DND-41 (cell line): Measurements from ENCODE around the gene PTPRN2.

ENCODE experiments used
- ATAC-seq: fragments of 200-7000 bp; cut with Tn5 transposase; 3 replicates; pipeline ENCODE4 v1.9.1; 2021; ENCODE audit warnings: low read depth; ENCODE audit not compliant: insufficient read depth
- DNase-seq: peaks from one replicate; pipeline ENCODE4 v3.0.0-alpha.2; 2020
- H2AFZ ChIP-seq: 2 replicates; pipeline ENCODE4 v1.6.0; 2012; ENCODE audit warnings: low read depth, low read length
- H3K27ac ChIP-seq: 2 replicates; pipeline ENCODE4 v1.5.1; 2012; ENCODE audit warnings: low read length, inconsistent platforms
- H3K27me3 ChIP-seq: fragments of 200-600 bp; sonication (generic); 2 replicates; pipeline ENCODE4 v1.6.0; 2012; ENCODE audit warnings: low read length, mild to moderate bottlenecking, inconsistent platforms; ENCODE audit not compliant: insufficient read depth, poor library complexity
- H3K36me3 ChIP-seq: 2 replicates; pipeline ENCODE4 v1.5.1; 2012; ENCODE audit warnings: low read length, inconsistent platforms; ENCODE audit not compliant: insufficient read depth
- H3K4me1 ChIP-seq: 2 replicates; pipeline ENCODE4 v1.5.1; 2012; ENCODE audit warnings: mild to moderate bottlenecking, low read length; ENCODE audit not compliant: insufficient read depth
- H3K4me2 ChIP-seq: 2 replicates; pipeline ENCODE4 v1.6.0; 2012; ENCODE audit warnings: mild to moderate bottlenecking, moderate library complexity, low read length, inconsistent platforms; ENCODE audit not compliant: insufficient read depth
- H3K4me3 ChIP-seq, 2 experiments: fragments of 200-600 bp in 1 of 2; shearing (Covaris generic) in 1 of 2; 2 replicates each; pipeline ENCODE4 v1.5.1; 2012 to 2016; ENCODE audit warnings: inconsistent platforms in 2 of 2, low read length in 2 of 2, mild to moderate bottlenecking in 2 of 2, low read depth in 1 of 2, moderate library complexity in 1 of 2
- H3K79me2 ChIP-seq: 2 replicates; pipeline ENCODE4 v1.6.0; 2012; ENCODE audit warnings: low read length, inconsistent platforms; ENCODE audit not compliant: insufficient read depth
- H3K9ac ChIP-seq: 2 replicates; pipeline ENCODE4 v1.6.0; 2012; ENCODE audit warnings: low read depth, mild to moderate bottlenecking, inconsistent platforms, low read length, moderate library complexity
- H3K9me3 ChIP-seq: 2 replicates; pipeline ENCODE4 v1.5.1; 2012; ENCODE audit warnings: low read length, moderate library complexity, mild to moderate bottlenecking, inconsistent platforms; ENCODE audit not compliant: insufficient read depth, severe bottlenecking
- H4K20me1 ChIP-seq: 2 replicates; pipeline ENCODE4 v1.6.0; 2012; ENCODE audit warnings: low read length; ENCODE audit not compliant: insufficient read depth
- CTCF ChIP-seq: IDR thresholded peaks from 2 replicates; pipeline ENCODE4 v1.5.1; 2012; ENCODE audit warnings: borderline replicate concordance, low read length, moderate library complexity, mild to moderate bottlenecking; ENCODE audit not compliant: poor library complexity, severe bottlenecking; ENCODE audit errors: extremely low read depth
- EZH2 ChIP-seq: IDR thresholded peaks from 3 replicates; pipeline ENCODE4 v1.6.1; 2012; ENCODE audit warnings: borderline replicate concordance, low read depth, mild to moderate bottlenecking, moderate library complexity, low read length, inconsistent platforms; ENCODE audit not compliant: severe bottlenecking

PTPRN2 gene

DNA sequence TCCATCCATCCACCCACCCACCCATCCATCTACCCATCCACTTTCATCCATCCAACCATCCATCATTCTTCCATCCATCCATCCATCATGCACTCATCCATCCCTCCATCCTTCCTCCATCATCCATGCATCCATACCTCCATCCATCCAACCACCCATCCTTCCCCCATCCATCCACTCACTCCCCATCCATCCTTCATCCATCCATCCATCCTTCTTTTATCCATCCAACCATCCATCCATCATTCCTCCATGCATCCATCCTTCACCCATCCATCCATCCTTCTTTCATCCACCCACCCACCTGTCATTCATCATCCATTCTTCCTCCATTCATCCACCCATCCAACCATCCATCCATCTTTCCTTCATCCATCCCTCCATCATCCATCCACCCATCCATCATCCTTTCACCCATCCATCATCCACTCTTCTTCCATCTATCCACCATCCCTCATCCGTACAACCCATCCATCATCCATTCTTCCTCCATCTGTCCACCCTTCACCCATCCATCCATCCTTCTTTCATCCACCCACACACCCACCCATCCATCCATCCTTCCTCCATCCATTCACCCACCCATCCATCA, 822.6 kb downstream of the PTPRN2 start:
- Histone ChIP-seq H3K36me3 (no peaks in the 10 kb centered on the region), H3K4me3 (no peak overlapping the region), H2AFZ (no peak overlapping the region), H3K27me3 (no peaks in the 10 kb centered on the region), H3K9me3 (no peaks in the 10 kb centered on the region), H3K4me2 (no peak overlapping the region), H3K9ac (no peak overlapping the region), H3K79me2 (no peaks in the 10 kb centered on the region), H4K20me1 (no peaks in the 10 kb centered on the region), H3K27ac (no peak overlapping the region), H3K4me1 (peaks cover 8% of the 10 kb centered on the region)
- TF ChIP-seq CTCF, result no peak
- no peak for TF ChIP-seq EZH2
- ATAC-seq (no peak), DNase-seq (no peak)

- H3K27me3 ChIP-seq, result no peaks in the 10 kb centered on the region
- H3K4me2 ChIP-seq, result no peak overlapping the region
- H3K4me3 ChIP-seq, result no peak overlapping the region
- peaks cover 16% of the 10 kb centered on the region for H3K4me1 ChIP-seq
- no peaks in the 10 kb centered on the region for H3K9me3 ChIP-seq
- H3K36me3 ChIP-seq, result no peaks in the 10 kb centered on the region
- no peaks in the 10 kb centered on the region for H4K20me1 ChIP-seq
- H2AFZ ChIP-seq, result no peak overlapping the region
- no peak for TF ChIP-seq CTCF
- TF ChIP-seq EZH2, result no peak
- no peaks in the 10 kb centered on the region for H3K79me2 ChIP-seq
- DNase-seq, result no peak
- no peak for ATAC-seq
- H3K27ac ChIP-seq, result no peak overlapping the region
- H3K9ac ChIP-seq, result no peak overlapping the region
Measured at GRCh38 chr7:157764193-157764592, 823.4 kb downstream of the PTPRN2 start.

- ATAC-seq (no peak), DNase-seq (no peak)
- H3K4me1 ChIP-seq, result peaks cover 20% of the 10 kb centered on the region
- no peak overlapping the region for H3K4me2 ChIP-seq
- no peak overlapping the region for H3K9ac ChIP-seq
- H3K27ac ChIP-seq, result no peak overlapping the region
- no peak overlapping the region for H2AFZ ChIP-seq
- H3K36me3 ChIP-seq, result no peaks in the 10 kb centered on the region
- H3K27me3 ChIP-seq, result no peaks in the 10 kb centered on the region
- no peak for TF ChIP-seq EZH2
- no peak for TF ChIP-seq CTCF
- no peak overlapping the region for H3K4me3 ChIP-seq
- H3K9me3 ChIP-seq, result no peaks in the 10 kb centered on the region
- H4K20me1 ChIP-seq, result no peaks in the 10 kb centered on the region
- no peaks in the 10 kb centered on the region for H3K79me2 ChIP-seq
Measured at GRCh38 chr7:157763279-157764000, 824.2 kb downstream of the PTPRN2 start.
